Psoas muscle (tissue), 8 donors: ENCODE data around the gene SPSB4. TPM values are rescaled to one million over a fixed set of nuclear protein-coding genes. Genes with fewer than 3 reads are reported as not detected.

Experiments used
- ATAC-seq, 4 donors: fragments of 200-7000 bp; cut with Tn5 transposase; one replicate each; pipeline ENCODE4 v1.9.1; 2020; ENCODE audit warnings: moderate library complexity in 3 of 4, mild to moderate bottlenecking in 2 of 4
- DNase-seq, 2 donors: peaks; one replicate each; pipeline ENCODE4 v3.0.0-alpha.2; 2020
- H3K27ac ChIP-seq: fragments of 200-600 bp; one replicate; pipeline ENCODE4 v1.8.0; 2022
- H3K27me3 ChIP-seq, 3 donors: fragments of 200-600 bp in 1 of 3; one replicate each; pipeline versions ENCODE4 v1.6.1 to v1.8.0; 2013 to 2022; ENCODE audit warnings: low read length in 2 of 3, mild to moderate bottlenecking in 2 of 3, moderate library complexity in 1 of 3; ENCODE audit not compliant: insufficient read depth in 3 of 3
- H3K36me3 ChIP-seq, 2 donors: fragments of 200-600 bp in 1 of 2; one replicate each; pipeline versions ENCODE4 v1.6.1 to v1.8.0; 2013 to 2022; ENCODE audit warnings: low read depth in 1 of 2, mild to moderate bottlenecking in 1 of 2, moderate library complexity in 1 of 2; ENCODE audit not compliant: insufficient read depth in 1 of 2
- H3K4me1 ChIP-seq: fragments of 200-600 bp; one replicate; pipeline ENCODE4 v1.8.0; 2022
- H3K4me3 ChIP-seq: fragments of 200-600 bp; one replicate; pipeline ENCODE4 v1.8.0; 2022; ENCODE audit warnings: mild to moderate bottlenecking
- H3K9me3 ChIP-seq: fragments of 200-600 bp; one replicate; pipeline ENCODE4 v1.8.0; 2022
- WGBS, 3 donors: extraction: QIAGEN DNeasy Blood & Tissue Kit; methylation state at CpG; one replicate each; pipeline versions ENCODE4 v1.1.6 to v1.1.7; 2013; 5-methylcytosine and 5-hydroxymethylcytosine counted together
- intact Hi-C, 2 donors: fragments of 100-400 bp; cut with DNase I; formaldehyde crosslinking; loops; one replicate each; pipeline versions ENCODE4 v1.11.0 to v1.14.2; 2022
- polyA plus RNA-seq, 3 donors: library from polyadenylated mRNA; stranded (reverse); fragments of 200-250 nt; gene quantifications; one replicate each; pipeline ENCODE4 v1.2.3, GENCODE V29; 2013
- total RNA-seq, 4 donors: library from RNA; stranded (reverse); fragmentation: NEBNext Ultra II Directional in 2 of 4; extraction: Animal tissue kit (Norgen Biotek cat#: 25700) in 2 of 4; gene quantifications; one replicate each; pipeline versions ENCODE4 v1.2.1 to v1.2.4, GENCODE V29; 2021 to 2023
- TF ChIP-seq, protein P1 (sequence below): fragments of 200-600 bp; IDR thresholded peaks from one replicate; pipeline ENCODE4 v1.8.0; 2022; ENCODE audit warnings: antibody characterized with exemption
- donor health status: healthy with polysubstance abuse.
- donor health status: DM: no; HTN: no; CAD: no; lungs with moderate emphysema.
- donor health status: Bipolar disorder and iron deficiency.
- donor health status: healthy.
- donor health status: DM: yes; HTN: yes; CAD: no.
- donor health status: DM: no; HTN: no; CAD: no.
- donor health status: DM: no; HTN: no; CAD: no.
- donor health status: DM: yes; HTN: yes; CAD: no.

SPSB4 gene
- total and polyA plus RNA-seq, 7 donors: 0.39 to 1.9 (median 0.59) TPM

DNA sequence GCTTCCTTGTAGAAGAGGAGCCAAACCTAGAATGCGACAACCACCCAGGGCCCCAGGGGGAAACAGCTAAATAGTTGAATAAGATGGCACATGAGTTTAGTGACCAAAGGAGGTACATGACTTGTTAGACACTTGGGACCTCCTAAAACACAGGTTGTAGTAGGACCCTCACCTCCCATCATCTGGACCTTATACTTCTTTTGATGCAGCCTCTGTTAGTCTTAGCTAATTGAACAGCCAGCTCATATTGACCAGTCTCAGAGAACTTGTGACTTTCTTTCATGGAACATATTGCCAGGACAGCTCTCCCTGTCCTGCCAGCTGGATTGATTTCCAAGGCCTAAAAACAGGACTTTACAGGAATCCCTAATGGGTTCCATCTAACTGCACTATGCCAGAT is 45.0 kb downstream of the SPSB4 start:
- Histone ChIP-seq H3K27me3 (no peaks in the 10 kb centered on the region), H3K4me1 (peaks cover 29% of the 10 kb centered on the region), H3K9me3 (no peaks in the 10 kb centered on the region), H3K36me3 (no peaks in the 10 kb centered on the region), H3K4me3 (no peak overlapping the region), H3K27ac (no peak overlapping the region)
- no peak for DNase-seq
- WGBS, 3 donors: 92 to 100% (median 95%) methylated on average over 1 of the region's 1 CpG
- TF ChIP-seq, protein P1, sequence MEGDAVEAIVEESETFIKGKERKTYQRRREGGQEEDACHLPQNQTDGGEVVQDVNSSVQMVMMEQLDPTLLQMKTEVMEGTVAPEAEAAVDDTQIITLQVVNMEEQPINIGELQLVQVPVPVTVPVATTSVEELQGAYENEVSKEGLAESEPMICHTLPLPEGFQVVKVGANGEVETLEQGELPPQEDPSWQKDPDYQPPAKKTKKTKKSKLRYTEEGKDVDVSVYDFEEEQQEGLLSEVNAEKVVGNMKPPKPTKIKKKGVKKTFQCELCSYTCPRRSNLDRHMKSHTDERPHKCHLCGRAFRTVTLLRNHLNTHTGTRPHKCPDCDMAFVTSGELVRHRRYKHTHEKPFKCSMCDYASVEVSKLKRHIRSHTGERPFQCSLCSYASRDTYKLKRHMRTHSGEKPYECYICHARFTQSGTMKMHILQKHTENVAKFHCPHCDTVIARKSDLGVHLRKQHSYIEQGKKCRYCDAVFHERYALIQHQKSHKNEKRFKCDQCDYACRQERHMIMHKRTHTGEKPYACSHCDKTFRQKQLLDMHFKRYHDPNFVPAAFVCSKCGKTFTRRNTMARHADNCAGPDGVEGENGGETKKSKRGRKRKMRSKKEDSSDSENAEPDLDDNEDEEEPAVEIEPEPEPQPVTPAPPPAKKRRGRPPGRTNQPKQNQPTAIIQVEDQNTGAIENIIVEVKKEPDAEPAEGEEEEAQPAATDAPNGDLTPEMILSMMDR: no peak
- intact Hi-C loops: no loop called here
- ATAC-seq: no peak

DNA sequence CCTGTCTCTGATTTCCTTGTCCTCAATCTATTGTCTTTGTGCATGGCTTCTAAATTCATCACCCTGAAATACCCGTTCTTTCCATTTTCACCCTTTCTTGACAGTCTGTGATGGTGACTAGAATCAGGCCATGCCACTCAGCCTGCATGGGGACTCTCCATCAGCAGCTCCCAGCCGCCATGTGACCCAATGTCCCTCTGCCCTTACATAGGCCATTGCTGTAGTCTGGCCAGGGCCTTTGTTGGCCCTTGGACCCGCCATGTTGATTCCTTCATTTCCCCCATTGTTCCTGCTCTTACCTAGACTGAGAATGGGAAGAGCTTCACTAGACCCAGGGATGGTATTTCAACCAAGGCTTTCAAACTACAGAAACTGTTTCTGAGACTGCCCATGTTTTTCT is 45.8 kb downstream of the SPSB4 start:
- no peaks in the 10 kb centered on the region for H3K27me3 ChIP-seq
- DNase-seq (no peak), ATAC-seq (no peak)
- peaks cover 29% of the 10 kb centered on the region for H3K4me1 ChIP-seq
- H3K4me3 ChIP-seq: no peak overlapping the region
- no peak overlapping the region for H3K27ac ChIP-seq
- no peaks in the 10 kb centered on the region for H3K9me3 ChIP-seq
- H3K36me3 ChIP-seq: no peaks in the 10 kb centered on the region
- TF ChIP-seq, protein P1: no peak
- intact Hi-C loops: no loop called here
- WGBS, 3 donors: 84 to 91% (median 90%) methylated on average over 3 of the region's 3 CpGs

DNA sequence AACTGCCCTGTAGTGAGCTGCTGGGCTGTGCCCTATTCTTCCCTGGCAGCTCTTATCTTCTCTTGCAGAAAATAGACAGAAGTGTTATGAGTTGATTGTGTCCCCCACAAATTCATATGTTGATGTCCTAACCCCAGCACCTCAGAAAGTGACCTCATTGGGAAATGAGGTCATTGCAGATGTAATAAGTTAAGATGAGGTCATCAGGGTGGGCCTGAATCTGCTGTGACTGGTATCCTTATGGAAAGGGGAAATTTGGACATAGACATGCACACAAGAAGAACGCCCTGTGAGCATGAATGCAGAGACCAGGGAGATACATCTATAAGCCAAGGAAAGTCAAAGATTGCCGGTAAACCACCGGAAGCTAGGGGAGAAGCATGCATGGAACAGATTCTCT is 49.0 kb downstream of the SPSB4 start:
- Histone ChIP-seq H3K4me1 (peaks cover 8% of the 10 kb centered on the region), H3K27me3 (no peaks in the 10 kb centered on the region), H3K27ac (no peak overlapping the region), H3K36me3 (no peaks in the 10 kb centered on the region), H3K4me3 (no peak overlapping the region), H3K9me3 (no peaks in the 10 kb centered on the region)
- DNase-seq (no peak), ATAC-seq (no peak)
- intact Hi-C loops: loop anchor here in 1 of 2 donors (5.0 kb wide), 1 partner anchor 48 kb away; the partner anchor contains the start of gene SPSB4
- WGBS, 3 donors: 92 to 98% (median 95%) methylated on average over 3 of the region's 3 CpGs
- TF ChIP-seq, protein P1: no peak

DNA sequence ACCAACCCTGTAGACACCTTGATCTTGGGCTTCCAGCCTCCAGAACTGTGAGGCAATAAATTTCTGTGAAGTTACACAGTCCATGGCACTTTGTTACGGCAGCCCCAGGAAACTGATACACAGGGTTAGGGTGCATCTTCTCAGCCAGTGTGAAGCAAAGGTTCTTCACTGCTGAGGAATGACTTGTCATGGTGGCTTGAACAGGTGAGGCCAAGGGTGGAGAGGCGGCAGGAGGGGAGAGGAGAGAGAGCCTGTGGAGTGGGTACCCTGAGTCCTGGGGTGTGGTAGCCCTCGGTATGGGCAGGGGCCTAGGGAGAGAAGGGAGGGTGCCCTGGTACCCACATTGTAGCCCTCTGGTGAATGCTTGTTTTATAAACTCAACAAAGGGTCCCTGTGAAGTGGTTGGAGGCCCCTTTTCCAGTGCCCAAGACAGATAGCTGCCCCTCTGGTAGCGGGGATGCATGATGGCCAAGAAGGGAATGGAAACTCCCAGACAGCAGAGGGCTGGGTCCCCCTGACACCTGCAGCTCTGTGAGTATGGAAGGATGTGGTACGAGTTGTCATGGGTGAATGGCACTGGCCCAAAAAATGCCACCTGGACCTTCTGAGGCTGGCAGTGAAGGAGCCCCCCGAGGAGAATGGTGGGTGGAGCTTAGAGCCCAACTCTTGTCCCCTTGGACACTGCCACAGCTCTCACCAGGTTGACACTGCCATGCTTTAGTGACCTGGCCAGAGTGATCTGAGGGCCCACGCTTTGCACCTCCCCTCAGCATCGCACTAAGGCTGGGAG is 49.6 kb downstream of the SPSB4 start:
- Histone ChIP-seq H3K9me3 (no peaks in the 10 kb centered on the region), H3K36me3 (no peaks in the 10 kb centered on the region), H3K4me3 (no peak overlapping the region), H3K27ac (no peak overlapping the region), H3K4me1 (peaks cover 2% of the 10 kb centered on the region), H3K27me3 (no peaks in the 10 kb centered on the region)
- DNase-seq (no peak), ATAC-seq (no peak)
- TF ChIP-seq, protein P1: no peak
- 90 to 93% (median 91%) methylated on average over 8 of the region's 8 CpGs for WGBS, 3 donors
- intact Hi-C loops: loop anchor here in 1 of 2 donors (5.0 kb wide), 1 partner anchor 48 kb away; the partner anchor contains the start of gene SPSB4
